NB4 (cell line): ENCODE measurements around the gene ZNF624.
A peak's percentile ranks its signal among the peaks of the same experiment; 100 is the strongest.
"Not testable (repeated sequence)": the region's sequence is repeated elsewhere in the genome, so short reads cannot be mapped to it uniquely, and the experiment has no call there.

Source experiments
- DNase-seq: peaks from one replicate; pipeline ENCODE4 v3.0.0; 2010; ENCODE audit warnings: low read depth
- H3K4me3 ChIP-seq: one replicate; pipeline ENCODE4 v1.5.1; 2011; ENCODE audit warnings: mild to moderate bottlenecking, low read depth, low read length, moderate library complexity
- MYC ChIP-seq: IDR thresholded peaks from 2 replicates; pipeline ENCODE4 v1.6.1; 2011; ENCODE audit warnings: low read depth, low read length
- POLR2A ChIP-seq: IDR thresholded peaks from 2 replicates; pipeline ENCODE4 v1.6.1; 2011; ENCODE audit warnings: mild to moderate bottlenecking; ENCODE audit not compliant: insufficient read length; ENCODE audit errors: extremely low read depth
- TF ChIP-seq, protein P1 (sequence below): IDR thresholded peaks from one replicate; pipeline ENCODE4 v1.5.1; 2012; ENCODE audit warnings: low read depth, low read length
- TF ChIP-seq, protein P2 (sequence below): IDR thresholded peaks from 2 replicates; pipeline ENCODE4 v1.6.1; 2011; ENCODE audit warnings: low read depth, low read length

The ZNF624 gene

GRCh38 chr17:16653367-16654041 lies at the start of gene ZNF624:
Gene ZNF624 (minus strand): TSS chr17:16653850.
- H3K4me3 ChIP-seq = peak within 1 kb of the TSS; percentile 84
- TF ChIP-seq POLR2A (peak; percentile 53), MYC (no peak)
- TF ChIP-seq, protein P1, sequence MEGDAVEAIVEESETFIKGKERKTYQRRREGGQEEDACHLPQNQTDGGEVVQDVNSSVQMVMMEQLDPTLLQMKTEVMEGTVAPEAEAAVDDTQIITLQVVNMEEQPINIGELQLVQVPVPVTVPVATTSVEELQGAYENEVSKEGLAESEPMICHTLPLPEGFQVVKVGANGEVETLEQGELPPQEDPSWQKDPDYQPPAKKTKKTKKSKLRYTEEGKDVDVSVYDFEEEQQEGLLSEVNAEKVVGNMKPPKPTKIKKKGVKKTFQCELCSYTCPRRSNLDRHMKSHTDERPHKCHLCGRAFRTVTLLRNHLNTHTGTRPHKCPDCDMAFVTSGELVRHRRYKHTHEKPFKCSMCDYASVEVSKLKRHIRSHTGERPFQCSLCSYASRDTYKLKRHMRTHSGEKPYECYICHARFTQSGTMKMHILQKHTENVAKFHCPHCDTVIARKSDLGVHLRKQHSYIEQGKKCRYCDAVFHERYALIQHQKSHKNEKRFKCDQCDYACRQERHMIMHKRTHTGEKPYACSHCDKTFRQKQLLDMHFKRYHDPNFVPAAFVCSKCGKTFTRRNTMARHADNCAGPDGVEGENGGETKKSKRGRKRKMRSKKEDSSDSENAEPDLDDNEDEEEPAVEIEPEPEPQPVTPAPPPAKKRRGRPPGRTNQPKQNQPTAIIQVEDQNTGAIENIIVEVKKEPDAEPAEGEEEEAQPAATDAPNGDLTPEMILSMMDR = no peak
- TF ChIP-seq, protein P2, sequence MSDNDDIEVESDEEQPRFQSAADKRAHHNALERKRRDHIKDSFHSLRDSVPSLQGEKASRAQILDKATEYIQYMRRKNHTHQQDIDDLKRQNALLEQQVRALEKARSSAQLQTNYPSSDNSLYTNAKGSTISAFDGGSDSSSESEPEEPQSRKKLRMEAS = peak; percentile 37; the same call in 1 of the 2 replicates
- DNase-seq = peak; percentile 93

DNA sequence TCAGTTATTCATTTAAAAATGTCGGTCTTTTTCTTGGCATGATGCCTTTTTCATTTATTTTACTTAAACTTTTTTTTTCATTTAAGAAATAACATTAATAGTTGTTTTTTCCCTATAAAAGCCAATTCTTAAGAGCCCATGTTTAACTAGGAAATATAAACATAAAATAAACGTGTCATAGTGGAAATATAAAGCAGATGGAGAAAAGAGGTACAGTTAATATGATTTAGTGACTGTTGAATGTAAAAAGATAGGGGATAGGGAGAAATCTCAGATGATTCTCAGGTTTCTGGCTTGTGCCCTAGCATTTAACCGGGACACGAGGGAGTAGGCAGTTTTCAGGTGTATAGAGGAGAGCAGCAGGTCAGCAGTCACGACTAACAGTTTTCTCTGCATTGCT lies 44.0 kb upstream of the ZNF624 start:
- DNase-seq, H3K4me3 ChIP-seq: not testable (repeated sequence)

- DNase-seq, H3K4me3 ChIP-seq: not testable (repeated sequence)
Measured at GRCh38 chr17:16690447-16690846, 36.8 kb upstream of the ZNF624 start.

DNA sequence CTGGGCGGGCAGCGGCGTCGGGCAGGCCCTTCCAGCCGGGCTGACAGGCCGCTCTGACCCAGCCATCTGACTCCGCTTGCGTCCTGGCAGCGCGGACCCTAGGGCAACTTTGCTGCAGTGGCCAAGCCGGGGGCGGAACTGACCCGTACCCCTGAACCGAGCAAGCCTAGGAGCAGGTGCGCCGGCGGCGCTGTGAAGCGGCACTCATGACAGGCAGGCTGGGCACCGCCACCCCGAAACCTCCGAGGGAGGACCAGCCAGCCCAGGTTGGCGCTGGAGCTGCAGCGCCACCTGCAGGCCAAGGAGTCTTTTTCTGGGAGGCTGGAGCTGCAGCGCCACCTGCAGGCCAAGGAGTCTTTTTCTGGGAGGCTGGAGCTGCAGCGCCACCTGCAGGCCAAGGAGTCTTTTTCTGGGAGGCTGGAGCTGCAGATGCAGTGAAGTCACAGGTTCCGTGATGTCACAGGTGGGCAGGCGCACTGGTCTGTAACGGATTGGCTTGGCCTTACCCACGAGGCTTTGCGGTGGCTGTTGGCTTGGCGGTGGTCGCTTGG lies 36.2 kb upstream of the ZNF624 start, which contains the start of gene CCDC144A:
Gene CCDC144A (plus strand): TSS at position 511 of the 551 bp plus-strand sequence. CDS start 160 bp downstream, outside the sequence.
- peak; percentile 61 for DNase-seq
- TF ChIP-seq, protein P1 = peak; percentile 73
- H3K4me3 ChIP-seq = not testable (repeated sequence)

- H3K4me3 ChIP-seq, DNase-seq: not testable (repeated sequence)
Measured at GRCh38 chr17:16687151-16687550, 33.5 kb upstream of the ZNF624 start.

DNA sequence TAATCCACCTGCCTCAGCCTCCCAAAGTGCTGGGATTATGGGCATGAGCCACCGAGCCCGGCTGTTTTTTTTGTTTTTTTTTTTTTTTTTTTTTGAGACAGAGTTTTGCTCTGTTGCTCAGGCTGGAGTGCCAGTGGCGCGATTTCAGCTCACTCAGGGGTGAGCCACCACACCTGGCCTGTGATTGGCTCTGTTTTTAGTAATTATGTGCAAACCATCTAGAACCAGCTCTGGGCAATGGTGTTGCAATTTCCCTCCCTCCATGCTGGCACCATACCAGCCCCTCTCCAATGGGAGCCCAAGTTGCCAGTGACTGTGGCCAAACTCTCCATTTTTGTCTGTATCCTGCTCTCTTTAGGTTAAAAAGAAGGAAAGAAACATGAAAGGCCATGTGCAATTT lies 32.4 kb upstream of the ZNF624 start:
- H3K4me3 ChIP-seq, DNase-seq: not testable (repeated sequence)

- not testable (repeated sequence) for DNase-seq, H3K4me3 ChIP-seq
Measured at GRCh38 chr17:16683290-16684138, 29.9 kb upstream of the ZNF624 start.

DNA sequence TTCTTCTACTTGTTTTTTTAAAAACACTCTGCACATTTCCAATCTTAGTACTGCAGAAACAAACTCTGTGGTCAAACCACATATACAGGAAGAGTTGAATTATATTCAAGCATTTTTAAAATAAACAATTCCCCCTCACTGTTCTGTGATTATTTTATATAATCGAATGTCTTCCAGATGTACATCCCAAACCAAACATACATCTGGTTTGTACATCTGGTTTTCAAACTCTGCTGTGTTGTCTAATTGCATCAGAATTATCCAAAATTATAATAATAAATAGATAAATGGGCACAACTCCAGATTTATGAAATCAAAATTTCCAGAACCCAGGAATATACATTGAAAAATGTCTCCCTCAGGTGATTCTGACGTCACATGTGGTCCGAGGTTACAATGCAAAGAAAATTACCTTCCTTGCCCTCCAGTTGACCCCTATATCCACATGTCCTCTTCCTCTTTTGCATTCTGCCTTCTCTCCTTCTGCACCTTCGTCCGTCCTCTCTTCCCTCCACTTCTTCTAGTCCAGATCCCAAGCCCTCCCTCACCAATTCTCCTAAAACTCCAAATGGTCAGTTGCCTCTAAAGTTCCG lies 23.1 kb upstream of the ZNF624 start:
- no peak for DNase-seq
- no peak overlapping the region for H3K4me3 ChIP-seq
- TF ChIP-seq, protein P1 = no peak
- TF ChIP-seq, protein P2 = no peak

DNA sequence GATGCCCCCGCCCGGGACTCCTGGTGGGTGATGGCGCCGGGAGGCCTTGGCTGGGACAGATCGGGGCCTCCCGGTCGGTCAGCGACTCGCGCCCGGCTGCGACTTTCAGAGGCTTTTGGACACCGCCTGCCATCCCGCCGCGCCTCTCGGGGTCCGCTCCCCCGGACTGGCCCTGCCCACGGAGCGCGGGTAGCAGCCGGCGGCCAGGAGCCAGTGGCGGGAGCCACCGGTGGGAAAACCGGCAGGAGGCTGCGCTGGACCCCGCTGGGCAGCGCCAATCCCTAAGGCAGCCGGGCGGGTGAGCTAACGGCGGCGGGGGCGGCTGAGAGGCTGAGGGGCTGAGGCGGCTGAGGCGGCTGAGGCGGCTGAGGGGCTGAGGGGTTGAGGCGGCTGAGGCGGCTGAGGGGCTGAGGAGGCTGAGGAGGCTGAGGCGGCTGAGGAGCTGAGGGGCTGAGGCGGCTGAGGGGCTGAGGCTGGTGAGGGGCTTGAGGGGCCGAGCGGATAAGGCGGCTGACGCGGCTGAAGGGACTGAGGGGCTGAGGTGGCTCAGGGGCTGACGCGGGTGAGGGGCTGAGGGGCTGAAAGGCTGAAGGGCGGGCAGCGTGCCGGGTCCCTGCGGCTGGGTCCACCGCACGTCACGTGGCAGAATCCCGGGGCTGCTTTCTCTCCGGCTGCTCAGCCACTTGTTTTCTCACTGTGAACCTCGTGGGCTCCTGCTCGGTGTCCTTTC lies 13.4 kb upstream of the ZNF624 start:
- peak; percentile 39 for DNase-seq
- peak overlapping the region; percentile 6 for H3K4me3 ChIP-seq

DNA sequence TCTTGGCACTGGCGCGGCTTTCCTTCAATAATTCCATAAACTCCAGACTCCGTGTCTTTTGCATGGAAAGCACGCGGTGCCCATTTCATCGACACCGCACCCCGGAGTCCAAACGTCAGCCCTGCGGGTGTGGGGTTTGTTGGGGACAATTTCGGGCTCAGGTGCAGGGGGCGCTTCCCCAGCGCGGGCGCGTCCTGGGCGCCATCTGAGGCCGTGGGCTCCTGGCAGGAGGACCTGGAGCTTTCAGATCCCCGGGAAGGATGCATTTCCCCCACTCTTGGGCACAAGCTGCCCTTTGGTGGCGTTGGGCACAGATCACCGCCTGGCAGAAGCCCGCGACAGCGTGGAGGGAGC lies 12.9 kb upstream of the ZNF624 start:
- not testable (repeated sequence) for DNase-seq, H3K4me3 ChIP-seq
